GM12878 (cell line): ENCODE measurements around the gene ADM2. TPM values are rescaled to one million over a fixed set of nuclear protein-coding genes. Genes with fewer than 3 reads are reported as not detected.
A peak's percentile ranks its signal among the peaks of the same experiment; 100 is the strongest.

Source experiments
- ATAC-seq: fragments of 200-7000 bp; cut with Tn5 transposase; 3 replicates; pipeline ENCODE4 v1.9.1; 2020; ENCODE audit warnings: mild to moderate bottlenecking, moderate library complexity
- BruUV-seq: library from RNA; stranded (reverse); fragments of 400-500 nt; replicated peaks from 2 replicates; lab custom pipeline; 2021; lab: Mats Ljungman, UMichigan
- CTCF ChIA-PET: fragments of 300-600 bp; sonication (Branson Sonifier 250); formaldehyde crosslinking; extraction: SDS; loops from one replicate; lab custom pipeline; 2021; ENCODE audit warnings: inconsistent platforms; lab: Yijun Ruan, JAX
- POLR2A ChIA-PET: fragments of 350-600 bp; formaldehyde crosslinking; extraction: SDS; loops from one replicate; lab custom pipeline; 2021; ENCODE audit warnings: inconsistent platforms; lab: Charles Lee
- RAD21 ChIA-PET: fragments of 300-600 bp; sonication (Branson Sonifier 250); formaldehyde crosslinking; loops from one replicate; lab custom pipeline; 2023; ENCODE audit warnings: antibody characterized with exemption; ENCODE audit not compliant: unreplicated experiment; lab: Charles Lee
- SMC1A ChIA-PET: fragments of 300-600 bp; sonication (Branson Sonifier 250); formaldehyde crosslinking; loops from one replicate; lab custom pipeline; 2023; ENCODE audit not compliant: unreplicated experiment, uncharacterized antibody; lab: Charles Lee
- DNase-seq: peaks from one replicate; pipeline ENCODE4 v3.0.0-alpha.2; 2011; ENCODE audit warnings: low read depth, low spot score
- FAIRE-seq: peaks from 3 replicates; lab custom pipeline; 2011; peaks lifted over from hg19 to GRCh38; lab: Jason Lieb, UNC
- H2AFZ ChIP-seq: 2 replicates; pipeline ENCODE4 v1.6.0; 2011; ENCODE audit warnings: low read depth, low read length, control low read depth; ENCODE audit not compliant: control insufficient read depth
- H3K27ac ChIP-seq: 2 replicates; pipeline ENCODE4 v1.5.1; 2011; ENCODE audit warnings: control low read depth; ENCODE audit not compliant: control insufficient read depth, insufficient read depth
- H3K27me3 ChIP-seq, 2 experiments: replicated peaks in 1 of 2; 2 replicates each; pipeline versions ENCODE4 v1.6.0 to v1.6.1; 2011; ENCODE audit warnings: low read length in 1 of 2; ENCODE audit not compliant: control insufficient read depth in 2 of 2, insufficient read depth in 2 of 2
- H3K36me3 ChIP-seq, 2 experiments: 2 replicates each; pipeline ENCODE4 v1.5.1; 2011; ENCODE audit warnings: low read length in 1 of 2; ENCODE audit not compliant: control insufficient read depth in 2 of 2, insufficient read depth in 2 of 2
- H3K4me1 ChIP-seq: 2 replicates; pipeline ENCODE4 v1.6.1; 2011; ENCODE audit warnings: mild to moderate bottlenecking, low read length, moderate library complexity, mixed read lengths; ENCODE audit not compliant: control insufficient read depth, insufficient read depth
- H3K4me2 ChIP-seq: 2 replicates; pipeline ENCODE4 v1.6.0; 2011; ENCODE audit warnings: control low read depth; ENCODE audit not compliant: control insufficient read depth, insufficient read depth
- H3K4me3 ChIP-seq: fragments of 200-600 bp; sonication (generic); 2 replicates; pipeline ENCODE4 v1.5.1; 2016
- H3K79me2 ChIP-seq: 2 replicates; pipeline ENCODE4 v1.6.0; 2011; ENCODE audit warnings: low read length; ENCODE audit not compliant: control insufficient read depth, insufficient read depth
- H3K9ac ChIP-seq: 2 replicates; pipeline ENCODE4 v1.8.0; 2011; ENCODE audit warnings: low read length, control low read depth, mixed read lengths; ENCODE audit not compliant: control insufficient read depth, insufficient read depth
- H3K9me3 ChIP-seq: replicated peaks from 3 replicates; pipeline ENCODE4 v1.5.1; 2011; ENCODE audit warnings: mild to moderate bottlenecking, low read length; ENCODE audit not compliant: control insufficient read depth, insufficient read depth
- H4K20me1 ChIP-seq: 2 replicates; pipeline ENCODE4 v1.6.0; 2011; ENCODE audit not compliant: control insufficient read depth, insufficient read depth
- CREM ChIP-seq: IDR thresholded peaks from 2 replicates; pipeline ENCODE4 v1.6.1; 2014; ENCODE audit warnings: antibody characterized with exemption, low read depth
- POLR2AphosphoS5 ChIP-seq: IDR thresholded peaks from 2 replicates; pipeline ENCODE4 v1.6.1; 2011; ENCODE audit warnings: mild to moderate bottlenecking, low read length, inconsistent platforms
- ZBED1 ChIP-seq: IDR thresholded peaks from 2 replicates; pipeline ENCODE4 v1.6.1; 2016; ENCODE audit warnings: borderline replicate concordance
- WGBS: methylation state at CpG from one replicate; pipeline ENCODE4 v1.1.6; 2016; ENCODE audit warnings: low lambda C conversion rate; ENCODE audit not compliant: insufficient replicate concordance, insufficient coverage; ENCODE audit errors: missing lambda C conversion rate; 5-methylcytosine and 5-hydroxymethylcytosine counted together
- in situ Hi-C: fragments of 300-500 bp; cut with MboI; formaldehyde crosslinking; loops from 9 replicates; pipeline ENCODE4 v1.14.3; 2018; ENCODE audit warnings: mixed read lengths
- intact Hi-C: fragments of 100-400 bp; cut with micrococcal nuclease; formaldehyde crosslinking; loops from one replicate; pipeline ENCODE4 v1.14.2; 2022; ENCODE audit not compliant: unreplicated experiment
- polyA plus RNA-seq, 11 experiments: library from polyadenylated mRNA; depleted of rRNA in 4 of 11; unstranded in 6 of 11; stranded (reverse) in 5 of 11; fragments of >200 nt; fragmentation: Nextera tagmentation in 4 of 11; fragmentation: Illumina TruSeq in 1 of 11; extraction: Ambion mirVana in 4 of 11; extraction: Trizol in 1 of 11; gene quantifications; 1 replicate in 1 of 11; 2 replicates in 10 of 11; pipeline versions ENCODE4 v1.2.1 to v1.2.3, GENCODE V29; 2011 to 2016; ENCODE audit warnings: inconsistent platforms in 2 of 11, missing spikeins in 2 of 11, low read depth in 1 of 11
- total RNA-seq, 4 experiments: library from RNA; depleted of rRNA in 3 of 4; stranded (reverse); fragments of >200 nt in 3 of 4; fragmentation: Illumina TruSeq in 1 of 4; extraction: Trizol in 1 of 4; gene quantifications; 2 replicates each; pipeline versions ENCODE4 v1.2.1 to v1.2.3, GENCODE V29; 2013 to 2021
- TF ChIP-seq, protein P1 (sequence below): IDR thresholded peaks from 2 replicates; pipeline ENCODE4 v1.6.1; 2012; ENCODE audit warnings: improper control_type of control experiment, low read depth, low read length; ENCODE audit not compliant: insufficient replicate concordance

ADM2 gene
- total and polyA plus RNA-seq, 10 of the 15 experiments (the other 5 are each of a cell fraction or from before 2014, with no cell fraction given), result 0.02 to 0.33 (median 0.12) TPM; not detected in 2

- 1% methylated on average over 19 of the region's 19 CpGs for WGBS
- H3K36me3 ChIP-seq, result peaks cover 5 to 31% of the 10 kb centered on the region in 2 experiments; a peak in 3 of 4 replicates
- FAIRE-seq (no peak), DNase-seq (no peak), ATAC-seq (no peak)
- H3K27ac ChIP-seq, result peak overlapping the region; percentile 94
- no peaks in the 10 kb centered on the region for H3K9me3 ChIP-seq
- H3K27me3 ChIP-seq, result no peaks in the 10 kb centered on the region
- TF ChIP-seq ZBED1 (0 out of 2 replicates have a peak, but pooled peaks have one; percentile 10), CREM (no peak), POLR2AphosphoS5 (peak; percentile 3; the same call in 1 of the 2 replicates)
- TF ChIP-seq, protein P1, sequence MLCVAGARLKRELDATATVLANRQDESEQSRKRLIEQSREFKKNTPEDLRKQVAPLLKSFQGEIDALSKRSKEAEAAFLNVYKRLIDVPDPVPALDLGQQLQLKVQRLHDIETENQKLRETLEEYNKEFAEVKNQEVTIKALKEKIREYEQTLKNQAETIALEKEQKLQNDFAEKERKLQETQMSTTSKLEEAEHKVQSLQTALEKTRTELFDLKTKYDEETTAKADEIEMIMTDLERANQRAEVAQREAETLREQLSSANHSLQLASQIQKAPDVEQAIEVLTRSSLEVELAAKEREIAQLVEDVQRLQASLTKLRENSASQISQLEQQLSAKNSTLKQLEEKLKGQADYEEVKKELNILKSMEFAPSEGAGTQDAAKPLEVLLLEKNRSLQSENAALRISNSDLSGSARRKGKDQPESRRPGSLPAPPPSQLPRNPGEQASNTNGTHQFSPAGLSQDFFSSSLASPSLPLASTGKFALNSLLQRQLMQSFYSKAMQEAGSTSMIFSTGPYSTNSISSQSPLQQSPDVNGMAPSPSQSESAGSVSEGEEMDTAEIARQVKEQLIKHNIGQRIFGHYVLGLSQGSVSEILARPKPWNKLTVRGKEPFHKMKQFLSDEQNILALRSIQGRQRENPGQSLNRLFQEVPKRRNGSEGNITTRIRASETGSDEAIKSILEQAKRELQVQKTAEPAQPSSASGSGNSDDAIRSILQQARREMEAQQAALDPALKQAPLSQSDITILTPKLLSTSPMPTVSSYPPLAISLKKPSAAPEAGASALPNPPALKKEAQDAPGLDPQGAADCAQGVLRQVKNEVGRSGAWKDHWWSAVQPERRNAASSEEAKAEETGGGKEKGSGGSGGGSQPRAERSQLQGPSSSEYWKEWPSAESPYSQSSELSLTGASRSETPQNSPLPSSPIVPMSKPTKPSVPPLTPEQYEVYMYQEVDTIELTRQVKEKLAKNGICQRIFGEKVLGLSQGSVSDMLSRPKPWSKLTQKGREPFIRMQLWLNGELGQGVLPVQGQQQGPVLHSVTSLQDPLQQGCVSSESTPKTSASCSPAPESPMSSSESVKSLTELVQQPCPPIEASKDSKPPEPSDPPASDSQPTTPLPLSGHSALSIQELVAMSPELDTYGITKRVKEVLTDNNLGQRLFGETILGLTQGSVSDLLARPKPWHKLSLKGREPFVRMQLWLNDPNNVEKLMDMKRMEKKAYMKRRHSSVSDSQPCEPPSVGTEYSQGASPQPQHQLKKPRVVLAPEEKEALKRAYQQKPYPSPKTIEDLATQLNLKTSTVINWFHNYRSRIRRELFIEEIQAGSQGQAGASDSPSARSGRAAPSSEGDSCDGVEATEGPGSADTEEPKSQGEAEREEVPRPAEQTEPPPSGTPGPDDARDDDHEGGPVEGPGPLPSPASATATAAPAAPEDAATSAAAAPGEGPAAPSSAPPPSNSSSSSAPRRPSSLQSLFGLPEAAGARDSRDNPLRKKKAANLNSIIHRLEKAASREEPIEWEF, result peak; percentile 33
- no peak overlapping the region for H2AFZ ChIP-seq
- no TSS peak for BruUV-seq
- peak overlapping the region; percentile 97 for H3K4me2 ChIP-seq
- in situ Hi-C loops (loop anchor here (5.0 kb wide), 1 partner anchor 98 kb away; no protein-coding TSS in a partner anchor), intact Hi-C loops (loop anchor here (5.0 kb wide), 2 partner anchors 38 to 58 kb away; partner anchors contain the start of genes CHKB and SYCE3)
- H3K9ac ChIP-seq, result peak overlapping the region; percentile 94
- peaks cover 16% of the 10 kb centered on the region for H3K4me1 ChIP-seq
- POLR2A ChIA-PET, result interaction anchor here (0.5 to 6.5 kb wide), 11 partner anchors 9 to 210 kb away, joined by 3 to 232 read pairs (median 10); partner anchors contain the start of genes KLHDC7B, LMF2, NCAPH2 and SYCE3
- RAD21 ChIA-PET, result interaction anchor here (0.8 to 6.3 kb wide), 10 partner anchors 11 to 126 kb away, joined by 3 to 106 read pairs (median 12); partner anchors contain the start of genes LMF2, NCAPH2 and SYCE3
- H4K20me1 ChIP-seq, result no peaks in the 10 kb centered on the region
- CTCF ChIA-PET, result interaction anchor here (0.8 to 3.5 kb wide), 14 partner anchors 10 to 184 kb away, joined by 3 to 38 read pairs (median 8); partner anchors contain the start of genes LMF2, NCAPH2 and SYCE3
- peak overlapping the region; percentile 74 for H3K4me3 ChIP-seq
- SMC1A ChIA-PET, result interaction anchor here (0.7 to 5.8 kb wide), 9 partner anchors 11 to 96 kb away, joined by 3 to 58 read pairs (median 8); partner anchors contain the start of genes CHKB, LMF2, NCAPH2 and SYCE3
- H3K79me2 ChIP-seq, result peaks cover 46% of the 10 kb centered on the region
These were observed 43.3 kb downstream of the ADM2 start for GRCh38 chr22:50524676-50525103.
